GM20431 (cell line): ENCODE results near the gene DLK2.
"Not testable (repeated sequence)": the region's sequence is repeated elsewhere in the genome, so short reads cannot be mapped to it uniquely, and the experiment has no call there.

Experiments
- in situ Hi-C: fragments of 300-500 bp; cut with MseI, MboI; formaldehyde crosslinking; loops from one replicate; pipeline ENCODE4 v1.15.0; 2020; ENCODE audit warnings: low sequenced_read_pairs; ENCODE audit not compliant: unreplicated experiment

DLK2 gene

DNA sequence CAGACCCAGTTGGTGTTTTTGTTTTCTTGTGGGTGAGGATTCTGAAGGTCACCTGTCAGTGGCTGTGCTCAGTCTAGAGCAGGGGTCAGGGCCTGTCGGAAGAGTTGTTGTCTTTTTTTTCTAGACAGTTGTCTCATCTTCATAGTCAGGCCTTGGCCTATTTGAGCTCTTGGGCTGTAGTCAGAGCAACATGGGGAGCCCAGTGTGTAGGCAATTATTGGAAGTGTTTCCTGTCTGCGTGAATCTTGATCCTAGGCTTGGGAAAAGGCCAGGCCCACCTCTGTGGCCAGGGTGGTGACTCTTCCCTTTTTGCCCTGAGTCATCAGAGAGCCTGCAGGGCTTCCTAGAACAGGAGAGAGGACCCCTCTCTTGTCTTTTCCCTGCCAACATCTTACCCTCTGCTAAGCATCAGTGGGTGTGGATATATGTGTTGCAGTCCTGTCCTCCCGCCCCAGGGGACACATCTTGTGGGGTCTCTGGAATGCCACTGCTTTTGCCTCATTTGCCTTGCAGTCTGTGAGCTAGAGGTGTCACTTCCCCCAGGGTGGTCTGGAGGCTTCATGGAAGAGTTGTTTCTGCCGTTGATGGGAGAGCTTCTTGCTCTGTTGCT is 33.4 kb upstream of the DLK2 start:
- in situ Hi-C loops: no loop called here

DNA sequence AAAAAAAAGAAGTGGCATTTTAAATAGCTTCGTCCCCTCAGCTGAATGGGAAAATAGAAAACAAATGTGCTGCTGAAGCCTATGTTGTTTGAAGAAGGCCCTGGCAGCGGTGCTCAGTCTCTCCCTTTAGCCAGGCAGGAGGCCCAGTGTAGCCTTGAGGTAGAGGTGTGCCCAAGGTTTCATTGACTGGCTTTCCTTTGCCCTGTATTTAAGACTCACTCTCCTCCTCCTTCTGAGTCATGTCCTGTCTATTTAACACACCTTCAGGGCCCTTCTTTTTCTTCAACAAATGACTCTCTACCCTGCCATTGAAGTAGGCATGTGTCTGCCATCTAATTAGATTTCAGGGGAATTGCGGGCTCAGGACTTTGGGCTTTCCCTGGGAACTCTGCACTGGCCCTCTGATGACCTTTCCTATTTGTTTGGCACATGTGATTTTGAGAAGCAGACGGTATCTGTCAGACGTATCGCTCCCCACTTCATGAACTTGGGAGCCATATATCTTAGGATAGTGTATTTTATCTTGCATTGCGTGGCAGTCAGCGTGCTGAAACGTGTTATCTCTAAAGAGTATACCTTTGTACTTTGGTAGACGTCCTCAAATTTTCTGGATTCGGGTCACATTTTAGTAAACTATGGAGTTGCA is 26.4 kb upstream of the DLK2 start:
- in situ Hi-C loops: no loop called here

DNA sequence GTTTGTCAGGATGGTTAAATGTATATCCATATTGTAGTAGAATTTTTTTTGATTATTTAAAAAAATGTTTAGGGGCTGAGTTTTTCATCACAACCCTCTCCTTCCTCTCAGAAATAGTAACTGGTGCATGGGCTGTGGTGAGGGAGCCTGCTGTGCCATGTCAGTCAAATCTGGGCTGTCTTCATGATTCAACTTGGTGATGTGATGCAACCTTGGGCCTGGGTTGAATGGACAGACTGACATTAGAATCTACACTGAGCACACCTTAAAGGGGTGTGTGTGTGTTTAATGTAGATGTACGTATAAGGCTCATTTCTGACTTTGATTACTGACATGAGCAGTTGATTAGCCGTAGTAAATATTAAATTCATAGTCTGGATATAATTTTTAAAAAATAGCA is 25.7 kb upstream of the DLK2 start:
- in situ Hi-C loops: no loop called here

DNA sequence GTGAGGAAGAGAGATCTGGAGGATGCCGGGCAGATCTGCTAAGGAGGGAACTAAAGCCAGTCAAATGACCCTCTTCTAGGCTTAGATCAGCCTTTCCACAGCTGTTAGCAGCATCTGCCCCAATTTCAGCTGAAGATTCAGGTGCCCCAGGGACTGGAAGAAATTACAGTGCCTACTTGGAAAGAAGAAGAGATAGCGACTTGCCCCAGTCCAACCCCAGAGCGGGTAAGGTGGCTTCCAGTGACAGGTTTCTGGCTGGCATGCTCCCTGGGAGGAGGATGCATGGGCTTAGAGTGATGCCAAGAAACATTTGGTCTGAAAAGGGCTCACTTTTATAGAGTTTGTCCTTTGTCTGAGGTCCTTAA is 22.6 kb upstream of the DLK2 start:
- in situ Hi-C loops: no loop called here

DNA sequence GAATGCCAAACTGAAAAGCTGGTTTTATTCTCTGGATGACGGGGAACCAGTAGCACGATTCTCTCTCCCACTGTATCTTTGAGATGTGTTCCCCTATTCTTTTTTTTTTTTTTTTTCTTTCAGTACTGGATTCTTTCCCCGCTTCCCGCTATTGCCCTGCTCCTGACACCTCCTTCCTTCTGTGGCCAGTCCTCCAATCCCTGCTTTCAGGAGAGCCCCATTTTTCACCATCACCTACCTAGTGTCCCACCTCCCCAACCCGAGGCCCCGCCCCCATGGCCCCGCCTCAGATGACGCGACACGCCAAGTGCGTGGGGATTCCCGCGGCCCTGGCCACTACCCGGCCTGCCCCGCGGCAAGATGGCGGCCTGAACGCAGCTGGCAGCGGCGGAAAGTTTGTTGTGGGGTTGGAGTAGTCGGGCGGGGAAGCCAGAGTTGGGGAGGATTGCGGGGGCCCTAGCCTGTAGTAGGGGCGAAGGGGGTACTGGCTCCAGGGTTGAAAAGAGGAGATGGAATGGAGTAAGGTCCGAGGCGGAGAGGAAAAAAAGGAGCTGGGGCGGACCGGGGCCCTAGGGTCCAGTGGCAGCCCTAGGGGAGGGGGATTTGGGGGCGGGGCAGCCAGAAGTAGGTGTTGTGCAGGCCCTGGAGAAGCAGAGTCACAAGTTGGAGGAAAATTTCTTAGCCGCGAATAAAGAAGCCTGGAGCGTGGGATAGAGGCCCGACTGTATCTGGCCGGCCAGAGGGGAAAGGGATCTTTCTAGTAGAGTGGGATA is 22.1 kb upstream of the DLK2 start, which contains the start of gene TJAP1:
Gene TJAP1, plus strand, starts transcription at position 336 of the 773 bp plus-strand sequence. CDS start 21,432 bp downstream, outside the sequence.
- in situ Hi-C loops: no loop called here

DNA sequence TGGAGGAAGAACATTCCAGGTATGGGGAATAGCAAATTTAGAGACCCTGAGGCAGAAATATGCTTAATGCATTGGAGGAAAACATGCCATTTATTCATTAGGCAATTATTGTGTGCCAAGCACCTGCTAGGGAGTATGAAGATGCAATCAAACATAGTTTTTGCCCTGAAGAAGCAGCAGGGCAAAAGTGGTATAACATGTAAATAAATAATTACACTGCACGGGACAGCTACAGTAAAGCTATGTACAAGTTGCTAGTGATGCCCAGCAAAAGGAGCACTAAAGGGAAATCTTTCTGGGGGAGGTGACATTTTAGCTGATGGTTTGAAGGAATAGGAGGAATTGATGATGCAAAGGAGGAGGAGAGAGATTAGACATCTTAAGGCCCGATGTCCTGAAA is 21.4 kb upstream of the DLK2 start:
- in situ Hi-C loops: no loop called here

DNA sequence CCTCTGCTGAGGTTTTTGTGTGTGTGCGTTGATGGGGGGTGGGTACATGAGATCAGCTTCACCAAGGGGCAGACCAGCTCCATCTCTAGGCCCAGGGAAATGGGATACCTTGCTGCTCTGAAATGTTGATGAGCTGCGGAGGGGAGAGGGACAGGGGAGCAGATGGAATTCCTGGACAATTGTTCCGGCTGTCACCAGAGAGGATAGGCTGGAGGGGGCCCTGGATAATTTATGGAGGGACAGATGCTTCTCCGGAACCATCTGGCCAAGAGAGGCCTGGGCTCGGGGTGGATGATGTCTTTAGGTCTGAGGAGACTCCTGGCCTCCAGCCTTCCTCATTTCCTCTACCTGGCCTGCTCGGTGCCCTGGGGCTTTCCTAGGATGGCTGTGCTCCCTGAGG is 20.2 kb upstream of the DLK2 start:
- in situ Hi-C loops: no loop called here

DNA sequence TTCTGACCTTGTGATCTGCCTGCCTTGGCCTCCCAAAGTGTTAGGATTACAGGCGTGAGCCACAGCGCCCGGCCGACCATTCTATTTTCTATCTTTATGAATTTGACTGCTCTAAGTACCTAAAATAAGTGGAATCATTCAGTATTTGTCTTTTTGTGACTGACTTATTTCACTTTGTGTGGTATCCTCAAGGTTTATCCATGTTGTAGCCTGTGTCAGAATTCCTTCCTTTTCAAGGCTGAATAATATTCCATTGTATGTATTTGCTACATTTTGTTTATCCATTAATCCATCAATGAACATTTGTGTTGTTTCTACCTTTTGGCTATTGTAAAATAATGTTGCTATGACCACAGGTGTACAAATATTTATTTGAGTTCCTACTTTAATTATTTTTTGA is 17.2 kb upstream of the DLK2 start:
- in situ Hi-C loops: no loop called here

DNA sequence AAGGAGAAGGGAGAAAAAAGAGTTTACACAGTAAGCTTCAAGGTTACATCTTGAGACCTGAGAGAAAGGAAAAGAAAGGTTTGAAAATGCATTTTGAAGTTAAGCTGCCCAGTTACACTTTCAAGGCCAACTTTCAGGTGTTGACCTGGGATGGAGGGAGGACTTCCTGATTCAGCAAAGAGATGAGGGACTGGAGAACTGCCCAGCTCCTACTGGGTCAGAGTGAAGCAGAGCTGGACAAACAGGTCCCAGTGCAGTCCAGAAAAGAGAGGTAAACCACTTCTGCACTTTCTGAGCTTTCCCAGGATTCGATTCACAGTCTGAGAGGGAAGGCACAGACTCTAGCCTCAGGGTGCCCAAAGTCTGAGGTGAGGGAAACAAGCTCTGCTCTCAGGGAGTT is 16.1 kb upstream of the DLK2 start:
- in situ Hi-C loops: no loop called here

DNA sequence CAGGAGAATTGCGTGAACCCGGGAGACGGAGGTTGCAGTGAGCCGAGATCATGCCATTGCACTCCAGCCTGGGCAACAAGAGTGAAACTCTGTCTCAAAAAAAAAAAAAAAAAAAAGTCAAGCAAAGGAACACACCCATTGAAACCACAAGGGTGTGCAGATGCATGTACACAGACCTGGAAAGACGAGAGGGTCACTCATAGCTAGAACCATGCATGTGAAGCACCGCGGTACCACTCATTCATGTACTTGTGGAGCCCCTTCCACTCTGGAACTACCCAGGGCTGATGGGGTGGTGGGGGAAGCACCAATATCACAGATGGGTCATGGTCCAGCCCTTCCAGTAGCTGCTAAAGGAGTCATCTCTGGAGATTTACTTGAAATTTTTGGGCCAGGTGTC is 14.6 kb upstream of the DLK2 start:
- in situ Hi-C loops: no loop called here

DNA sequence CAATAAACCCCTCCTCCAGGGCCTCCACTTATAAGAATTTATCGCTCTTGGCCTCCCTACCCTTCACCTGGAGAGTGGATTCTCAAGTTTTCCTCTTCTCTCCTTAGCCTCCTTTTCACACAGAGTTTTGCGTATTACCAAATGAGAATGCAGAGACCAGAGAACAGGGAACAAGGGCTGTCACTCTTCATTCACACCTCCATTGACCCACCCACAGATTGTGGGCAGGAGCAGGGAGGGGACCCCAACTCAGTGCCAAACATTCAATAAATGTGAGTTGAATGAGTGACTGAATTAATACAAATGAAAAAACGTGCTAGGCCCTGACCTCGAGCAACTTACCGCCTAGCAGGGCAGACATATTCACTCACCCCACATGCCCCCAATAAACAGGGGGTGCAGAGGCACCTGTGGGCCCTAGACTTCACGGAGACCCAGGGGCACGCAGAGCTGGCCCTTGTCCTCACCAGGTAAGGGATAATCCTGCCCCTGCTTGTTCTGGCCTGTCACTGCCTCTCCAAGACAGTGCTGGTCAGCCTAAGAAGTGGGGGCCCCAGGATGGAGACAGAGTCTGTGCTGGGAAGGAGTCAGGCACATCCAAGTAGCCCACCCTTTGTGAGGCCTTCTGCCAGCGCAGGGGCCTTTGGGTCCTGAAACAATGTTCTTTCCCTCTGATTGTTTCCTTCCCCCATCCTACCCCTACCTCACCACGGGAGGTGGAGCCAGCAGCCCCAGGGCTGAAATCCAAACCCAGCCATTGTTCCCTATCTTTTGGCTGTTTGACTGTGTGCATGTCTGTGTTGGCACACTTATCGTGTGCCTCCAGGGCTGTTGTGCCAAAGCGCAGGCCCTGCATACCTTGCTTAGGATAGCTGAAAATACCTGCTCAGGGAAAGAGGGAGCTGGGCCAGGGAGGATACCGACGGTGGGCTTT is 13.7 kb upstream of the DLK2 start:
- in situ Hi-C loops: no loop called here

DNA sequence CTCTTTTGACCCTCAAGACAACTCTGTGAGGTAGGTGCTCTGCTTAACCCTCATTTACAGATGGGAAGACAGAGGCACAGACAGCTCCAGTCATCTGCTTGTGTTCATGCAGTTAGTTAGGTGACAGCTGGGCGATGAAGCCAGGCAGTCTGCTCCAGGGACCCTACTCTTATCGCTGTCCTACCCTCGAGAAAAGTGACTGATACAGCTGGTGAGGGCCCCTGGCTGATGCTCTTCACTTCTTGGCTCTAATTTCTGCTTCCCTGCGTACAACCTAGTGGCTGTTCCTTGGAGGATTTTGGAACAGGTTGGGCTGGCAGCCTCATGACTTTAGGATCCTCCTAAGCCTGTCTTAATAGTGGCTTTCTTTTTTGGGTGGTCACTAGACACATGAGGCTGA is 12.9 kb upstream of the DLK2 start:
- in situ Hi-C loops: no loop called here

DNA sequence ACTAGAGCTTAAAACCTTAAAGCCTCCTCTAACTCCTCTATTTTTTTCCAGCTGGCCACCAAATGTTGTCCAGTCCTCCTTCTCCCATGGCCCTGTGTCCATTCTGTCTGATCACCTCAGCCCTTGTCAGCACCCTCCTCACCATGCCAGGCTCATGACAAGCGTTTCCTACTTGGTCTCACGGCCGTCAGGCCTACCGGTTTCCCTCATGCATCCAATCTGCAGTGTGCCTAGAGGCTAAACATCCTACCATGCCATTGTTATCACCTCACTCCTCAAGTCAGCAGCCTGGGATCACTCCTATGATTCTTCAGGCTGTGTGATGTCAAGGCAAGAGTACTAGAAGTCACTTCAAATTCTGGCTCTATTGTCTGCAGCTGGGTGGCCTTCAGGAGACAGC is 12.4 kb upstream of the DLK2 start:
- in situ Hi-C loops: no loop called here

DNA sequence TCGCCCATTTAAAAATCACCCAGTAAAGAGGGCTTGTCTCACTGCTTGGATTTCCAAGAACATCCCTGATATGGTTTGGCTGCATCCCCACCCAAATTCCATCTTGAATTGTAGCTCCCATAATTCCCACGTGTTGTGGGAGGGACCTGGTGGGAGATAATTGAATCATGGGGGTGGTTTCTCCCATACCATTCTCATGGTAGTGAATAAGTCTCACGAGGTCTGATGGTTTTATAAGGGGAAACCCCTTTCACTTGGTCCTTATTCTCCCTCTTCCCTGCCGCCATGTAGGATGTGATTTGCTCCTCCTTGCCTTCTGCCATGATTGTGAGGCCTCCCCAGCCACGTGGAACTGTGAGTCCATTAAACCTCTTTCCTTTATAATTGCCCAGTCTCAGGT is 11.9 kb upstream of the DLK2 start:
- in situ Hi-C loops: not testable (repeated sequence)

DNA sequence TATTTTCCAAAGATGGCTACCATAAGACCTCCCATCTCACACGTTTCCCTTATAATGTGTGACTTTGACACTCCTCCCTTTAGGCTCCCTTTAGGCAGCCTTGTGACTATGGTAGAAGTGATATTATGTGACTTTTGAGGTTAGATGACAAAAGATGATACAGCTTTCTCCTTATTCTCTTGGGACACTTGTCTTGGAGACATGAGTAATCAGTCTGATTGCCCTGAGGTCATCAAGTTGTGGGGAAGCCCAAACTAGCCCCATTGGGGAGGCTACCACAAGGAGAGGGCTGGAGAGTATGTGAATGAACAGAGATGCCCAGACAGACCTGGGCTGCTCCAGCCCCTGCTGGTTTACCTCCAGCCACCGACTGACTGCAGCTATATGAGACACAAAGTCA is 10.6 kb upstream of the DLK2 start:
- in situ Hi-C loops: no loop called here

DNA sequence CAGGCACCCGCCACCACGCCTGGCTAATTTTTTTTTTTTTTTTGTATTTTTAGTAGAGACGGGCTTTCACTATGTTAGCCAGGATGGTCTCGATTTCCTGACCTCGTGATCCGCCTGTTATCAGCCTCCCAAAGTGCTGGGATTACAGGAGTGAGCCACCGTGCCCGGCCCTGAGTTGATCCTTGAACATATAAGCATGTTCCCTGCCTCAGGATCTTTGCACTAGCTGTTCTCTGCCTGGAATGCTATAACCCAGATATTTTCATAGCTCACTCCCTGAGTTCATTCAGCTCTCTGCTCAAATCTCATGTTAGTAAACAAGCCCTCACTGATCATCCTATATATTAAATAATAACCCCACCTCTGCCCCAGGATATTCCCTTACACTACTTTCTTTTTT is 9.0 kb upstream of the DLK2 start:
- in situ Hi-C loops: no loop called here

DNA sequence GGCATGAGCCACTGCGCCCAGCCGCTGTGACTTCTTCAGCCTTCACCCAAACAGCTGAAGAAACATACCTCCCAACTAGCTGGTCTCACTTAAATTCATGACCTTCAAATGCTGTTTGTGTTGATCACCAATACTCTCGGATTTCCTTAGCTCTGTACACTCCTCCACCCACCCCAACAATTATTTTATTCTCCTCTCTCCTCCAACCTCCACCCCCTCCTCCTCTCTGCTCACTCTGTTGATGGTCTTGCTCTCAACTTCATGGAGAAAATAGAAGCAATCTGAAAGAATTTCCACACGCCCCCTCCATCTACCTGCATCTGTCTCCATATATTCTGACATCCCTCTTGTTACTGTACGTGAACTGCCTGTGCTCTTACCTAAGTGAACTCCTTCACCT is 6.6 kb upstream of the DLK2 start:
- in situ Hi-C loops: no loop called here

DNA sequence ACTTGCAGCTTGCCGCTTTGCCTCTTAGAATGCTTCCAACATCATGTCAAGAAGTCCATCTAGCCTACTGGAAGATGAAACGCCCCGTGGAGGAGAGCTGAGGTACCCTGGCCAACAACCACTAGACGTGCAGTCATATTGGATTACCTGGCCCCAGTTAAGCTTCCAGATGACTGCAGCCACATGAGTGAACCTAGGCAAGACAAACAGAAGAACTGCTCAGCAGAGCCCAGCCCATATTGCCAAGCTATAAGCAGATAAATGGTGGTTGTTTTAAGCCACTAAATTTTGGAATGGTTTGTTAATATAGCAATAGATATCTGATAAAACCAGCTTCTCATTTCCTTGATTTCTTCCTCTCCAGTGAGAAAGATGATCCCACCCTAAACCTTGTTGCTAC is 4.7 kb upstream of the DLK2 start:
- in situ Hi-C loops: no loop called here

DNA sequence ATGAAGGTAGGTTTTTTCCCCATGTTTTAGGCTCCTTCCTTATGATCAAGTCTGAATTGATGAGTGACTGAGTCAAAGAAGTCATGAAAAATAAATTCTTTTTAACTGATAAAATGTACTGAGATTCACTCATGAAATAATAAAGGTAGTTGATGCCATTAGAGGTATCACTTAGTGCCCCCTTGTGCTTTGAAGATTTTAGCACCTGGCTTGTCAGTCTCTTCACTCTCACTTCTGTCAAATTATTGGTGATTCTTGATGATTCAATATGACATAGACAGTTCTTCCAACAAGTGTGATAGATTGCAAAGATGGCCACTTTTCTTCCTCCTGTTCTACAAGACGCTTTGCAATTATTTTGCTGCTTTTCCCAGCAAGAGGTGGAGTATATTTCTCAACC is 4.2 kb upstream of the DLK2 start:
- in situ Hi-C loops: no loop called here

DNA sequence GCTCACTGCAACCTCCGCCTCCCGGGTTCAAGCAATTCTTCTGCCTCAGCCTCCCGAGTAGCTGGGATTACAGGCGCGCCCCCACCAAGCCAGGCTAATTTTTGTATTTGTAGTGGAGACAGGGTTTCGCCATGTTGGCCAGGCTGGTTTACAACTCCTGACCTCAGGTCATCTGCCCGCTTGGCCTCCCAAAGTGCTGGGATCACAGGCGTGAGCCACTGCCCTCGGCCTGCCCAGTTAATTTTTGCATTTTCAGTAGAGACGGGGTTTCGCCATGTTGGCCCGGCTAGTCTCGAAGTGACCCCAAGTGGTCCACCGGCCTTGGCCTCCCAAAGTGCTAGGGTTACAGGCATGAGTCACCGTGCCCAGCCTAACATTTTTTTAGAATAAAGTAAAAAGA is 2.8 kb upstream of the DLK2 start:
- in situ Hi-C loops: not testable (repeated sequence)

DNA sequence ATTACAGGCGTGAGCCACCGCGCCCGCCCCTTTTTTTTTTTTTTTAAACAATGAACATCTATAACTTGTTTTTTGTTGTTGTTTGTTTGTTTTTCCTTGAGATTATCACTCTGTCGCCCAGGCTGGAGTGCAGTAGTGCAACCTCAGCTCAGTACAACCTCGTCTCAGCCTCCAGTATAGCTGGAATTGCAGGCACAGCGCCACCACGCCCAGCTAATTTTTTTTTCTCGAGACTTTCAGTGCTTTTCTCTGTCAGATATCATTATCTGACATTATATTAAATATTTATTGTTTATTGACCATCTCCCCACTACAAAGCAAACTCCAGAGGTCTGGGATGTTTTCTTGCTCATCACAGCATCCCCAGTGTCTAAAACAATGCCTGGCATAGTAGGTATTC is 2.3 kb upstream of the DLK2 start:
- in situ Hi-C loops: no loop called here
